ENCODE results near the gene CHMP3. TPM values are rescaled to one million over a fixed set of nuclear protein-coding genes. Genes with fewer than 3 reads are reported as not detected.

Gene CHMP3
- total and polyA plus RNA-seq, 2 of the 13 experiments (the other 11 are each of a cell fraction or from before 2014, with no cell fraction given), result 64.1 to 114 TPM

DNA sequence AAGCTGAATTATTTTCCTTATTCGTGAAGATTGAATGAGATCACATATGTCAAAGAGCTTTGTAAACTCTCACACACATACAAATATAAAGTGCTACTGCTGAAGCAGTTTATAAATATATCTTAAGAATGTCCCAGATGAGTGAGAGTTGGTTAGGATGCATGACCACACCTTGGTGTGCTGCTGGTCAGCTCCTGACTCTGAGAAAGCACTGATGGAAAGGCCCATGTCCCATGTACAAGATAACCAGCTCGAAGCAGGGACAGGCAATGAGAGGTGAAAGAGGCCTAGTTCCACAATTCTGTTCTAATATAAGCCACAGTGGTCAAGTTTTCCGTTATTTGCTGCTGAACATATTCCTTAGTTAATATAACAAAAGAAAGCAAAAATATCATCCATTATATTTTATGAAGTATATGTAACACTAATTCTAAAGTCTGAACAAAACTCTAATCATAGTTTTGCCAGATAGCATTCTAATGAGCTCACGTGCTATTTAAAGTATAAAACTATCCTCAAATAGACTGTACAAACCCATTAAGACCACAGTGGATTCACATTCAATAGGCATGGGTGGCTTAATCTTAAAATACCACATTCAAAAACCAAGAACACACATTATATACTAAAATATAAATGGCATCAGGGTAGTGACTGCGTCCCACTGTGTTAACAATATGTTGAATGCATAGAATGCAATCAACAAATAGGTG is 49.1 kb downstream of the CHMP3 start:
- Histone ChIP-seq H4K20me1 (ENCODE audit: insufficient read depth, low read length) (no peaks in the 10 kb centered on the region; the same call in 1 of the 2 replicates), H2AFZ (ENCODE audit: low read length) (no peak overlapping the region), H3K4me1 (ENCODE audit: insufficient read depth, low read length) (no peaks in the 10 kb centered on the region), H3K4me2 (ENCODE audit: low read depth, low read length) (no peak overlapping the region), H3K9me3 (ENCODE audit: low read length) (no peaks in the 10 kb centered on the region), H3K27ac (ENCODE audit: extremely low read length, insufficient read depth, low read length) (no peak overlapping the region), H3K36me3 (replicated peaks in 1 of 2; ENCODE audit: control insufficient read depth in 1 of 2, insufficient read depth in 2 of 2, low read length in 2 of 2) (peaks cover 8 to 17% of the 10 kb centered on the region in 2 experiments; a peak in 4 of 5 replicates), H3K27me3 (ENCODE audit: control insufficient read depth in 1 of 2, insufficient read depth in 2 of 2, low read length in 2 of 2) (no peaks in the 10 kb centered on the region), H3K79me2 (ENCODE audit: insufficient read depth, low read length) (no peaks in the 10 kb centered on the region), H3K4me3 (replicated peaks in 1 of 3; ENCODE audit: insufficient read depth in 1 of 3, low read depth in 2 of 3, low read length in 3 of 3) (no peak overlapping the region), H3K9ac (ENCODE audit: insufficient read depth, low read depth, low read length) (no peak overlapping the region)
- ChIA-PET CTCF (ENCODE audit: low intra/inter-chr PET ratio, low total read pairs) (no interaction called here), POLR2A (no interaction called here)
- ATAC-seq (no peak), FAIRE-seq (no peak), DNase-seq (ENCODE audit: low spot score) (no peak)
- 96% methylated on average over 5 of the region's 5 CpGs for WGBS (ENCODE audit: low lambda C conversion rate)
- in situ Hi-C loops (cut with HindIII; ENCODE audit: extremely low pct_ligation_motif_present, low pct_unique_long_range_greater_than_20kb) (no loop called here), intact Hi-C loops (cut with micrococcal nuclease; ENCODE audit: unreplicated experiment) (no loop called here)
- BruUV-seq (replicated peaks), result no TSS peak
- TF ChIP-seq SMARCC2 (IDR thresholded peaks at IDR 0.05), result no peak
- TF ChIP-seq, protein P1, sequence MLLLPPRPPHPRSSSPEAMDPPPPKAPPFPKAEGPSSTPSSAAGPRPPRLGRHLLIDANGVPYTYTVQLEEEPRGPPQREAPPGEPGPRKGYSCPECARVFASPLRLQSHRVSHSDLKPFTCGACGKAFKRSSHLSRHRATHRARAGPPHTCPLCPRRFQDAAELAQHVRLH (CRISPR knock-in tag; IDR thresholded peaks at IDR 0.05; ENCODE audit: borderline replicate concordance, low read depth), result no peak
- TF ChIP-seq, protein P2, sequence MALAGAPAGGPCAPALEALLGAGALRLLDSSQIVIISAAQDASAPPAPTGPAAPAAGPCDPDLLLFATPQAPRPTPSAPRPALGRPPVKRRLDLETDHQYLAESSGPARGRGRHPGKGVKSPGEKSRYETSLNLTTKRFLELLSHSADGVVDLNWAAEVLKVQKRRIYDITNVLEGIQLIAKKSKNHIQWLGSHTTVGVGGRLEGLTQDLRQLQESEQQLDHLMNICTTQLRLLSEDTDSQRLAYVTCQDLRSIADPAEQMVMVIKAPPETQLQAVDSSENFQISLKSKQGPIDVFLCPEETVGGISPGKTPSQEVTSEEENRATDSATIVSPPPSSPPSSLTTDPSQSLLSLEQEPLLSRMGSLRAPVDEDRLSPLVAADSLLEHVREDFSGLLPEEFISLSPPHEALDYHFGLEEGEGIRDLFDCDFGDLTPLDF (CRISPR knock-in tag; IDR thresholded peaks at IDR 0.05), result no peak
- TF ChIP-seq, protein P3, sequence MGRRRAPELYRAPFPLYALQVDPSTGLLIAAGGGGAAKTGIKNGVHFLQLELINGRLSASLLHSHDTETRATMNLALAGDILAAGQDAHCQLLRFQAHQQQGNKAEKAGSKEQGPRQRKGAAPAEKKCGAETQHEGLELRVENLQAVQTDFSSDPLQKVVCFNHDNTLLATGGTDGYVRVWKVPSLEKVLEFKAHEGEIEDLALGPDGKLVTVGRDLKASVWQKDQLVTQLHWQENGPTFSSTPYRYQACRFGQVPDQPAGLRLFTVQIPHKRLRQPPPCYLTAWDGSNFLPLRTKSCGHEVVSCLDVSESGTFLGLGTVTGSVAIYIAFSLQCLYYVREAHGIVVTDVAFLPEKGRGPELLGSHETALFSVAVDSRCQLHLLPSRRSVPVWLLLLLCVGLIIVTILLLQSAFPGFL (CRISPR knock-in tag; IDR thresholded peaks at IDR 0.05), result no peak
- no peak for TF ChIP-seq ZFP41 (CRISPR knock-in tag; IDR thresholded peaks at IDR 0.05; ENCODE audit: borderline replicate concordance)
- no peak for TF ChIP-seq STAG1 (CRISPR knock-in tag; IDR thresholded peaks at IDR 0.05)
- no peak for TF ChIP-seq SOX5 (CRISPR knock-in tag; IDR thresholded peaks at IDR 0.05; ENCODE audit: borderline replicate concordance)
- no peak for TF ChIP-seq ZNF230 (CRISPR knock-in tag; IDR thresholded peaks at IDR 0.05)
- TF ChIP-seq ZNF644 (CRISPR knock-in tag; IDR thresholded peaks at IDR 0.05; ENCODE audit: low read depth), result no peak
- TF ChIP-seq ZNF253 (CRISPR knock-in tag; IDR thresholded peaks at IDR 0.05; ENCODE audit: borderline replicate concordance), result no peak
- TF ChIP-seq, protein P4, sequence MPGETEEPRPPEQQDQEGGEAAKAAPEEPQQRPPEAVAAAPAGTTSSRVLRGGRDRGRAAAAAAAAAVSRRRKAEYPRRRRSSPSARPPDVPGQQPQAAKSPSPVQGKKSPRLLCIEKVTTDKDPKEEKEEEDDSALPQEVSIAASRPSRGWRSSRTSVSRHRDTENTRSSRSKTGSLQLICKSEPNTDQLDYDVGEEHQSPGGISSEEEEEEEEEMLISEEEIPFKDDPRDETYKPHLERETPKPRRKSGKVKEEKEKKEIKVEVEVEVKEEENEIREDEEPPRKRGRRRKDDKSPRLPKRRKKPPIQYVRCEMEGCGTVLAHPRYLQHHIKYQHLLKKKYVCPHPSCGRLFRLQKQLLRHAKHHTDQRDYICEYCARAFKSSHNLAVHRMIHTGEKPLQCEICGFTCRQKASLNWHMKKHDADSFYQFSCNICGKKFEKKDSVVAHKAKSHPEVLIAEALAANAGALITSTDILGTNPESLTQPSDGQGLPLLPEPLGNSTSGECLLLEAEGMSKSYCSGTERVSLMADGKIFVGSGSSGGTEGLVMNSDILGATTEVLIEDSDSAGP (CRISPR knock-in tag; IDR thresholded peaks at IDR 0.05; ENCODE audit: borderline replicate concordance), result no peak
- TF ChIP-seq PCBP1 (IDR thresholded peaks at IDR 0.05; ENCODE audit: borderline replicate concordance, low read depth, low read length), result no peak
- TF ChIP-seq, protein P5, sequence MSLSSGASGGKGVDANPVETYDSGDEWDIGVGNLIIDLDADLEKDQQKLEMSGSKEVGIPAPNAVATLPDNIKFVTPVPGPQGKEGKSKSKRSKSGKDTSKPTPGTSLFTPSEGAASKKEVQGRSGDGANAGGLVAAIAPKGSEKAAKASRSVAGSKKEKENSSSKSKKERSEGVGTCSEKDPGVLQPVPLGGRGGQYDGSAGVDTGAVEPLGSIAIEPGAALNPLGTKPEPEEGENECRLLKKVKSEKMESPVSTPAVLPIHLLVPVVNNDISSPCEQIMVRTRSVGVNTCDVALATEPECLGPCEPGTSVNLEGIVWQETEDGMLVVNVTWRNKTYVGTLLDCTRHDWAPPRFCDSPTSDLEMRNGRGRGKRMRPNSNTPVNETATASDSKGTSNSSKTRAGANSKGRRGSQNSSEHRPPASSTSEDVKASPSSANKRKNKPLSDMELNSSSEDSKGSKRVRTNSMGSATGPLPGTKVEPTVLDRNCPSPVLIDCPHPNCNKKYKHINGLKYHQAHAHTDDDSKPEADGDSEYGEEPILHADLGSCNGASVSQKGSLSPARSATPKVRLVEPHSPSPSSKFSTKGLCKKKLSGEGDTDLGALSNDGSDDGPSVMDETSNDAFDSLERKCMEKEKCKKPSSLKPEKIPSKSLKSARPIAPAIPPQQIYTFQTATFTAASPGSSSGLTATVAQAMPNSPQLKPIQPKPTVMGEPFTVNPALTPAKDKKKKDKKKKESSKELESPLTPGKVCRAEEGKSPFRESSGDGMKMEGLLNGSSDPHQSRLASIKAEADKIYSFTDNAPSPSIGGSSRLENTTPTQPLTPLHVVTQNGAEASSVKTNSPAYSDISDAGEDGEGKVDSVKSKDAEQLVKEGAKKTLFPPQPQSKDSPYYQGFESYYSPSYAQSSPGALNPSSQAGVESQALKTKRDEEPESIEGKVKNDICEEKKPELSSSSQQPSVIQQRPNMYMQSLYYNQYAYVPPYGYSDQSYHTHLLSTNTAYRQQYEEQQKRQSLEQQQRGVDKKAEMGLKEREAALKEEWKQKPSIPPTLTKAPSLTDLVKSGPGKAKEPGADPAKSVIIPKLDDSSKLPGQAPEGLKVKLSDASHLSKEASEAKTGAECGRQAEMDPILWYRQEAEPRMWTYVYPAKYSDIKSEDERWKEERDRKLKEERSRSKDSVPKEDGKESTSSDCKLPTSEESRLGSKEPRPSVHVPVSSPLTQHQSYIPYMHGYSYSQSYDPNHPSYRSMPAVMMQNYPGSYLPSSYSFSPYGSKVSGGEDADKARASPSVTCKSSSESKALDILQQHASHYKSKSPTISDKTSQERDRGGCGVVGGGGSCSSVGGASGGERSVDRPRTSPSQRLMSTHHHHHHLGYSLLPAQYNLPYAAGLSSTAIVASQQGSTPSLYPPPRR (CRISPR knock-in tag; IDR thresholded peaks at IDR 0.05; ENCODE audit: borderline replicate concordance), result no peak

Data from HepG2 (cell line).